Adrenal gland (tissue), 12 donors: Measurements from ENCODE around the gene TET2. TPM values are rescaled to one million over a fixed set of nuclear protein-coding genes. Genes with fewer than 3 reads are reported as not detected.

Source experiments
- DNase-seq, 7 donors: peaks; one replicate each; pipeline ENCODE4 v3.0.0-alpha.2; 2019 to 2020
- H3K27ac ChIP-seq, 5 donors: fragments of 200-600 bp; sonication (generic) in 4 of 5; 1 replicate in 3 of 5; 2 replicates in 2 of 5; pipeline versions ENCODE4 v1.5.1 to v1.8.0; 2016 to 2020; ENCODE audit warnings: mild to moderate bottlenecking in 1 of 5
- H3K27me3 ChIP-seq: fragments of 200-600 bp; 2 replicates; pipeline ENCODE4 v1.8.0; 2021
- H3K36me3 ChIP-seq, 2 donors: fragments of 200-600 bp; replicated peaks in 1 of 2; 1 replicate in 1 of 2; 2 replicates in 1 of 2; pipeline versions ENCODE4 v1.5.1 to v1.8.0; 2018 to 2022
- H3K4me1 ChIP-seq, 2 donors: fragments of 200-600 bp; replicated peaks in 1 of 2; 1 replicate in 1 of 2; 2 replicates in 1 of 2; pipeline versions ENCODE4 v1.5.1 to v1.8.0; 2018 to 2021
- H3K4me3 ChIP-seq, 4 donors: fragments of 200-600 bp; sonication (generic) in 3 of 4; one replicate each; pipeline ENCODE4 v1.5.1; 2016 to 2018
- H3K9me3 ChIP-seq, 3 donors: fragments of 200-600 bp; sonication (generic) in 1 of 3; replicated peaks in 1 of 3; 1 replicate in 2 of 3; 2 replicates in 1 of 3; pipeline versions ENCODE4 v1.5.1 to v1.8.0; 2016 to 2021
- POLR2A ChIP-seq, 2 donors: fragments of 450-650 bp; IDR thresholded peaks; one replicate each; pipeline ENCODE4 v1.6.1; 2017; ENCODE audit warnings: antibody characterized with exemption in 2 of 2, mild to moderate bottlenecking in 2 of 2, moderate library complexity in 1 of 2
- WGBS, 4 donors: extraction: QIAGEN DNeasy Blood & Tissue Kit in 2 of 4; methylation state at CpG; one replicate each; pipeline versions ENCODE4 v1.1.5 to v1.1.7; 2013 to 2017; 5-methylcytosine and 5-hydroxymethylcytosine counted together
- intact Hi-C, 2 donors: fragments of 100-400 bp; cut with DNase I; formaldehyde crosslinking; loops; one replicate each; pipeline versions ENCODE4 v1.14.1 to v1.15.0; 2022 to 2023
- polyA plus RNA-seq, 3 donors: library from polyadenylated mRNA; stranded (reverse); fragments of 200-250 nt in 2 of 3; fragments of 350-450 nt in 1 of 3; fragmentation: Illumina TruSeq in 1 of 3; extraction: RNeasy Lipid Tissue Mini Kit (QIAGEN cat#74804) in 1 of 3; gene quantifications; one replicate each; pipeline ENCODE4 v1.2.3, GENCODE V29; 2013 to 2014
- total RNA-seq, 9 donors: library from RNA; depleted of rRNA in 4 of 9; stranded (reverse); fragments of >200 nt in 4 of 9; fragments of 120-200 nt in 1 of 9; fragmentation: NEBNext Ultra II Directional in 1 of 9; extraction: Animal tissue kit (Norgen Biotek cat#: 25700) in 1 of 9; gene quantifications; one replicate each; pipeline versions ENCODE4 v1.1.0 to v1.2.4, GENCODE V29; 2013 to 2023
- TF ChIP-seq, protein P1 (sequence below), 6 experiments: fragments of 450-650 bp in 4 of 6; fragments of 200-600 bp in 2 of 6; sonication (generic) in 1 of 6; IDR thresholded peaks; 1 replicate in 5 of 6; 2 replicates in 1 of 6; pipeline versions ENCODE4 v1.5.1 to v1.8.0; 2016 to 2021; ENCODE audit warnings: antibody characterized with exemption in 6 of 6, mild to moderate bottlenecking in 2 of 6, moderate library complexity in 1 of 6
- donor health status: healthy with polysubstance abuse.
- donor health status: Bipolar disorder and iron deficiency.
- donor health status: DM: yes; HTN: yes; CAD: no.
- donor health status: DM: no; HTN: no; CAD: no.
- donor health status: DM: no; HTN: no; CAD: no.
- donor health status: DM: yes; HTN: yes; CAD: no.

TET2 gene
- total and polyA plus RNA-seq, 12 donors, result 3.7 to 26.1 (median 14.6) TPM

DNA sequence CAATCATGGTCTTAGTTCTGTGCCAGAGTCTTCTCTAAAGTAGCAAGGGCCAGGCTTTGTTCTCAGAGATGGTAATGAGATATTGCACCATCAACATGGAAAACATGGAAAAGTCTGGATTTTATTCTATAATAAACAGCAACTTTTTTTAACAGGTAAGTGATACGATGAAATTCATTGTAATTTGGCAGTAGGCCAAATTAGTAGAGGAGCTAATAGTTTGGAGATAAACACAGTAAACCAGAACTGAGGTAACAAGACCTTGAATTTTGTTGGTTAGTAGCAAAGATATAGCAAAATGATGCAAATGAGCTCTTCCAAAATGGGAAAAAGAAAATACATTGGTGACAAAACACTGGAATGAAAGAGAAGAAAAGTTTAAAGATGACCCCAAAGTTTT, 126.6 kb downstream of the TET2 start:
- Histone ChIP-seq H3K36me3 (peaks cover 0 to 51% of the 10 kb centered on the region in 2 donors), H3K9me3 (no peaks in the 10 kb centered on the region), H3K4me3 (no peak overlapping the region), H3K27me3 (no peaks in the 10 kb centered on the region), H3K27ac (no peak overlapping the region), H3K4me1 (no peaks in the 10 kb centered on the region)
- DNase-seq, result no peak
- intact Hi-C loops, result no loop called here
- TF ChIP-seq, protein P1, sequence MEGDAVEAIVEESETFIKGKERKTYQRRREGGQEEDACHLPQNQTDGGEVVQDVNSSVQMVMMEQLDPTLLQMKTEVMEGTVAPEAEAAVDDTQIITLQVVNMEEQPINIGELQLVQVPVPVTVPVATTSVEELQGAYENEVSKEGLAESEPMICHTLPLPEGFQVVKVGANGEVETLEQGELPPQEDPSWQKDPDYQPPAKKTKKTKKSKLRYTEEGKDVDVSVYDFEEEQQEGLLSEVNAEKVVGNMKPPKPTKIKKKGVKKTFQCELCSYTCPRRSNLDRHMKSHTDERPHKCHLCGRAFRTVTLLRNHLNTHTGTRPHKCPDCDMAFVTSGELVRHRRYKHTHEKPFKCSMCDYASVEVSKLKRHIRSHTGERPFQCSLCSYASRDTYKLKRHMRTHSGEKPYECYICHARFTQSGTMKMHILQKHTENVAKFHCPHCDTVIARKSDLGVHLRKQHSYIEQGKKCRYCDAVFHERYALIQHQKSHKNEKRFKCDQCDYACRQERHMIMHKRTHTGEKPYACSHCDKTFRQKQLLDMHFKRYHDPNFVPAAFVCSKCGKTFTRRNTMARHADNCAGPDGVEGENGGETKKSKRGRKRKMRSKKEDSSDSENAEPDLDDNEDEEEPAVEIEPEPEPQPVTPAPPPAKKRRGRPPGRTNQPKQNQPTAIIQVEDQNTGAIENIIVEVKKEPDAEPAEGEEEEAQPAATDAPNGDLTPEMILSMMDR (IDR thresholded peaks at IDR 0.05), result no peak
- no peak for TF ChIP-seq POLR2A (IDR thresholded peaks at IDR 0.05)
- 93 to 96% (median 93%) methylated on average over 1 of the region's 1 CpG for WGBS, 4 donors

- Histone ChIP-seq H3K4me1 (no peaks in the 10 kb centered on the region), H3K36me3 (peaks cover 0 to 51% of the 10 kb centered on the region in 2 donors), H3K9me3 (no peaks in the 10 kb centered on the region), H3K27ac (no peak overlapping the region), H3K4me3 (no peak overlapping the region), H3K27me3 (no peaks in the 10 kb centered on the region)
- TF ChIP-seq POLR2A (IDR thresholded peaks at IDR 0.05), result no peak
- TF ChIP-seq, protein P1 (IDR thresholded peaks at IDR 0.05), result no peak
- WGBS, 4 donors, result 75 to 85% (median 81%) methylated on average over 2 of the region's 2 CpGs
- DNase-seq, result no peak
- intact Hi-C loops, result no loop called here
These were observed 127.4 kb downstream of the TET2 start for GRCh38 chr4:105274090-105274489.

- 84 to 97% (median 96%) methylated on average over 1 of the region's 1 CpG for WGBS, 4 donors
- TF ChIP-seq, protein P1 (IDR thresholded peaks at IDR 0.05), result no peak
- no peak for TF ChIP-seq POLR2A (IDR thresholded peaks at IDR 0.05)
- H3K4me3 ChIP-seq, result no peak overlapping the region
- H3K27me3 ChIP-seq, result no peaks in the 10 kb centered on the region
- DNase-seq, result no peak
- no peaks in the 10 kb centered on the region for H3K9me3 ChIP-seq
- H3K4me1 ChIP-seq, result no peaks in the 10 kb centered on the region
- H3K36me3 ChIP-seq, result peaks cover 0 to 48% of the 10 kb centered on the region in 2 donors
- H3K27ac ChIP-seq, result no peak overlapping the region
- intact Hi-C loops, result no loop called here
These were observed 127.8 kb downstream of the TET2 start for GRCh38 chr4:105274504-105274903.

- H3K4me1 ChIP-seq, result no peaks in the 10 kb centered on the region
- no peak overlapping the region for H3K4me3 ChIP-seq
- no peak for TF ChIP-seq POLR2A (IDR thresholded peaks at IDR 0.05)
- TF ChIP-seq, protein P1 (IDR thresholded peaks at IDR 0.05), result no peak
- no peak overlapping the region for H3K27ac ChIP-seq
- no peak for DNase-seq
- WGBS, 4 donors, result 94 to 99% (median 96%) methylated on average over 9 of the region's 9 CpGs
- H3K27me3 ChIP-seq, result no peaks in the 10 kb centered on the region
- peaks cover 0 to 35% of the 10 kb centered on the region in 2 donors for H3K36me3 ChIP-seq
- intact Hi-C loops, result no loop called here
- H3K9me3 ChIP-seq, result no peaks in the 10 kb centered on the region
These were observed 129.9 kb downstream of the TET2 start for GRCh38 chr4:105276361-105277104.
